Caco-2 (cell line): ENCODE results near the gene NHERF2. TPM values are rescaled to one million over a fixed set of nuclear protein-coding genes. Genes with fewer than 3 reads are reported as not detected.

ENCODE experiments used
- BruUV-seq: library from RNA; stranded (reverse); fragments of 400-500 nt; replicated peaks from 2 replicates; lab custom pipeline; 2021; lab: Mats Ljungman, UMichigan
- CTCF ChIA-PET: fragments of 300-600 bp; sonication (Branson Sonifier 250); formaldehyde crosslinking; loops from one replicate; lab custom pipeline; 2022; ENCODE audit warnings: antibody characterized with exemption; lab: Charles Lee
- POLR2A ChIA-PET: fragments of 300-600 bp; sonication (Branson Sonifier 250); formaldehyde crosslinking; loops from one replicate; lab custom pipeline; 2022; ENCODE audit warnings: antibody characterized with exemption; lab: Charles Lee
- DNase-seq, 2 experiments: peaks; one replicate each; pipeline versions ENCODE4 v3.0.0 to v3.0.0-alpha.2; 2020 to 2022
- H3K27me3 ChIP-seq: replicated peaks from 2 replicates; pipeline ENCODE4 v1.6.0; 2011; ENCODE audit warnings: low read length; ENCODE audit not compliant: control insufficient read depth, insufficient read depth
- H3K36me3 ChIP-seq: 2 replicates; pipeline ENCODE4 v1.5.1; 2011; ENCODE audit warnings: low read length; ENCODE audit not compliant: control insufficient read depth, insufficient read depth
- H3K4me1 ChIP-seq: fragments of 250-450 bp; sonication (Bioruptor Pico); 2 replicates; pipeline ENCODE4 v1.5.1; 2020; ENCODE audit warnings: mild to moderate bottlenecking
- H3K4me3 ChIP-seq: 2 replicates; pipeline ENCODE4 v1.5.1; 2011; ENCODE audit warnings: low read depth, mild to moderate bottlenecking, control low read depth, low read length
- H3K9me3 ChIP-seq: fragments of 250-450 bp; sonication (Bioruptor Pico); 2 replicates; pipeline ENCODE4 v1.5.1; 2020; ENCODE audit warnings: mild to moderate bottlenecking, moderate library complexity
- H3K27ac Mint-ChIP-seq: one replicate; pipeline ENCODE4 v1.8.0; 2022; ENCODE audit warnings: mixed read lengths; ENCODE audit not compliant: unreplicated experiment
- H3K27me3 Mint-ChIP-seq: one replicate; pipeline ENCODE4 v1.8.0; 2022; ENCODE audit warnings: mixed read lengths; ENCODE audit not compliant: insufficient read depth, unreplicated experiment
- H3K36me3 Mint-ChIP-seq: one replicate; pipeline ENCODE4 v1.8.0; 2022; ENCODE audit warnings: mild to moderate bottlenecking, mixed read lengths; ENCODE audit not compliant: insufficient read depth, unreplicated experiment
- H3K4me1 Mint-ChIP-seq: one replicate; pipeline ENCODE4 v1.8.0; 2022; ENCODE audit warnings: low read depth, mixed read lengths; ENCODE audit not compliant: unreplicated experiment
- H3K4me3 Mint-ChIP-seq: one replicate; pipeline ENCODE4 v1.8.0; 2022; ENCODE audit warnings: mild to moderate bottlenecking, moderate library complexity, mixed read lengths; ENCODE audit not compliant: unreplicated experiment
- H3K9me3 Mint-ChIP-seq: one replicate; pipeline ENCODE4 v1.8.0; 2022; ENCODE audit warnings: mixed read lengths; ENCODE audit not compliant: unreplicated experiment
- CTCF ChIP-seq, 2 experiments: fragments of 200-600 bp in 1 of 2; IDR thresholded peaks; 1 replicate in 1 of 2; 2 replicates in 1 of 2; pipeline versions ENCODE4 v1.5.1 to v1.8.0; 2011 to 2022; ENCODE audit warnings: antibody characterized with exemption in 1 of 2, control low read depth in 1 of 2, inconsistent platforms in 1 of 2, low read depth in 1 of 2, low read length in 1 of 2, mild to moderate bottlenecking in 1 of 2, moderate library complexity in 1 of 2; ENCODE audit not compliant: insufficient read depth in 1 of 2, severe bottlenecking in 1 of 2, unreplicated experiment in 1 of 2
- intact Hi-C: fragments of 100-400 bp; cut with micrococcal nuclease; formaldehyde crosslinking; loops from one replicate; pipeline ENCODE4 v1.10.0; 2022; ENCODE audit not compliant: unreplicated experiment
- total RNA-seq: library from RNA; stranded (reverse); gene quantifications from 2 replicates; pipeline ENCODE4 v1.2.3, GENCODE V29; 2022

NHERF2 gene
- total RNA-seq, 1 experiment from 2014 or later, result 26.6 TPM

DNA sequence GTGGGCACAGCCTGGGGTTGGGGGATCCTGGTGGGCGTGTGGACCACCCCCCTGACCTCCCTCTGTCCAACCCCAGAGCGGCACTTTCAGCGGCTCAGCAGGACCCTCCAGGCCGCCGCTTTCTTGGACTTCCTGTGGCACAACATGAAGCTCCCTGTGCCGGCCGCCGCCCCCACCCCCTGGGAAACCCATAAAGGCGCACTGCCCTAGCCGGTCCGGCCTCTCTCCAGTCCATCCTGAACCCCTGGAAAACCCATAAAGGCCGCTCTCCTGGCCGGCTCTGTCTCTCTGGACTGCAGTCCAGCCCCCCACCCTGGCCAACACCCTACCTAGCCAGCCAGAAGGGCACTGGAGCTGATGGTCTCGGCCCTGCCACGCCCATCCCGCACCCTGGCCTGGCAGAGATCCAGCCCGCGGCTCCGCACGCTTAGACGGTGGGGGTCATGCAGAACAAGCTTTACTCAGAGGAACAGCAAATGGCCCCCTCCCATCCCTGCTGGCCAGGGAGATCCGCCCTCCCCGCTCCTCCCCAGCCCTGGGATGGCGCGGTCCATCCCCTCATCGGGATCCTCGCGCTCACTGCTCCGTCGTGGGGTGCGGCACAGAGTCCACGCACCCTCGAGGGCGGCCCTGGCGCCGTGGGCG lies 48.1 kb upstream of the NHERF2 start:
- Mint-ChIP-seq H3K27ac (no peak overlapping the region), H3K36me3 (peaks cover 36% of the 10 kb centered on the region), H3K9me3 (no peaks in the 10 kb centered on the region), H3K27me3 (no peaks in the 10 kb centered on the region), H3K4me1 (peaks cover 7% of the 10 kb centered on the region), H3K4me3 (no peak overlapping the region)
- TF ChIP-seq CTCF (IDR thresholded peaks at IDR 0.05; ENCODE audit: insufficient read depth in 1 of 2, low read depth in 1 of 2, low read length in 1 of 2, severe bottlenecking in 1 of 2, unreplicated experiment in 1 of 2), result no peak
- ChIA-PET POLR2A (no interaction called here), CTCF (no interaction called here)
- Histone ChIP-seq H3K4me1 (peaks cover 6% of the 10 kb centered on the region; the same call in 1 of the 2 replicates), H3K36me3 (no peaks in the 10 kb centered on the region; the same call in 1 of the 2 replicates), H3K9me3 (no peaks in the 10 kb centered on the region), H3K4me3 (no peak overlapping the region), H3K27me3 (no peaks in the 10 kb centered on the region)
- intact Hi-C loops, result no loop called here
- no TSS peak for BruUV-seq
- DNase-seq, result no peak

GRCh38 chr16:1979271-1980029 lies 47.3 kb upstream of the NHERF2 start:
- peaks cover 7% of the 10 kb centered on the region for H3K4me1 Mint-ChIP-seq
- ChIA-PET POLR2A (no interaction called here), CTCF (interaction anchor here (0.6 kb wide), 1 partner anchor 15 kb away, joined by 6 read pairs; the partner anchor contains the start of gene RPS2)
- no peak for DNase-seq
- H3K27ac Mint-ChIP-seq, result no peak overlapping the region
- intact Hi-C loops, result no loop called here
- Histone ChIP-seq H3K36me3 (no peaks in the 10 kb centered on the region; the same call in 1 of the 2 replicates), H3K27me3 (no peaks in the 10 kb centered on the region), H3K4me3 (no peak overlapping the region), H3K9me3 (no peaks in the 10 kb centered on the region), H3K4me1 (peaks cover 6% of the 10 kb centered on the region; the same call in 1 of the 2 replicates)
- peaks cover 45% of the 10 kb centered on the region for H3K36me3 Mint-ChIP-seq
- no peak overlapping the region for H3K4me3 Mint-ChIP-seq
- no peaks in the 10 kb centered on the region for H3K9me3 Mint-ChIP-seq
- TF ChIP-seq CTCF (IDR thresholded peaks at IDR 0.05; ENCODE audit: insufficient read depth in 1 of 2, low read depth in 1 of 2, low read length in 1 of 2, severe bottlenecking in 1 of 2, unreplicated experiment in 1 of 2), result no peak
- BruUV-seq, result no TSS peak
- no peaks in the 10 kb centered on the region for H3K27me3 Mint-ChIP-seq

DNA sequence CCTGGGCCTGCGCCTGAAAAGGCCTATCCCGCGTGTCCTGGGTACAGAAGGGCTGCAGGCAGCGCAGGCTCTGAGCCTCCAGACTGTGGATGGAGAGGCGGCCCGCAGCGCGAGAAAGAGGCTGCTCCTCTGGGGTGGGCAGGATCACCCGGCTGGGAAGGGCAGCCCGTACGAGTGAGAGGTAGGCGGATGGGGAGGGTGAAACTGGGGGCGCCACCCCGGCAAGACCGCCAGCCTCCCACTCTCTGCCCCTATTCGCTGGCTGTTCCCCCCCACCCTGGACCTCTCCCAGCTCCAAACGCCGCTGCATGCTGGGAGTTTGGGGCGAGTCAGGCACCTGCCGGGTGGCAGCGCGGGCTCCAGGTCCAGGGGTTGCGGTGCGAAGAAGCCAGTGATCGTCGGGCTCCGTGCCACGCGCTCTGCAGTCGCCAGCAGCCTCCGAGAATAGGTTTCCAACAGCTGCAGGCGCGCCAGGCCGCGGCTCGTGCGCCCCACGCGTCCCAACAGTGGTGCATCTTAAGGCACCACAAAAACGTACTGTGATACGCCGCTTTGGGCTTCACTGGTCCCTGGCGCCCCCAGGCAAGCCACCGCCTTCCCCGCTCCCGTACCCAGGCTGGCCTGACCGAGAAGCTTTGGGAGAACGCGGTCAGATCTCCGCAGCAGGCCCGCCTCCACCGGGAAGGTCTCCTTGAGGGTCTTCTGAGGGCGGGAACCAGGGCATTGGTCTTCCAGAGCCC lies 46.5 kb upstream of the NHERF2 start:
- no peaks in the 10 kb centered on the region for H3K27me3 Mint-ChIP-seq
- ChIA-PET CTCF (interaction anchor here (1.5 kb wide), 1 partner anchor 23 kb away, joined by 3 read pairs; no protein-coding TSS in a partner anchor), POLR2A (interaction anchor here (0.5 kb wide), 1 partner anchor 110 kb away, joined by 5 read pairs; no protein-coding TSS in a partner anchor)
- no peak overlapping the region for H3K27ac Mint-ChIP-seq
- no peak overlapping the region for H3K4me3 ChIP-seq
- TF ChIP-seq CTCF (IDR thresholded peaks at IDR 0.05; ENCODE audit: insufficient read depth in 1 of 2, low read depth in 1 of 2, low read length in 1 of 2, severe bottlenecking in 1 of 2, unreplicated experiment in 1 of 2), result no peak
- peaks cover 7% of the 10 kb centered on the region for H3K4me1 Mint-ChIP-seq
- no peaks in the 10 kb centered on the region for H3K9me3 ChIP-seq
- H3K4me3 Mint-ChIP-seq, result no peak overlapping the region
- no peaks in the 10 kb centered on the region for H3K9me3 Mint-ChIP-seq
- no peaks in the 10 kb centered on the region; the same call in 1 of the 2 replicates for H3K36me3 ChIP-seq
- intact Hi-C loops, result no loop called here
- peaks cover 10% of the 10 kb centered on the region for H3K4me1 ChIP-seq
- H3K27me3 ChIP-seq, result no peaks in the 10 kb centered on the region
- no peak for DNase-seq
- no TSS peak for BruUV-seq
- H3K36me3 Mint-ChIP-seq, result peaks cover 46% of the 10 kb centered on the region
